ENCODE results near the gene ICAM2. TPM values are rescaled to one million over a fixed set of nuclear protein-coding genes. Genes with fewer than 3 reads are reported as not detected.

The ICAM2 gene
- total RNA-seq, 1 donor from 2014 or later, result not detected

DNA sequence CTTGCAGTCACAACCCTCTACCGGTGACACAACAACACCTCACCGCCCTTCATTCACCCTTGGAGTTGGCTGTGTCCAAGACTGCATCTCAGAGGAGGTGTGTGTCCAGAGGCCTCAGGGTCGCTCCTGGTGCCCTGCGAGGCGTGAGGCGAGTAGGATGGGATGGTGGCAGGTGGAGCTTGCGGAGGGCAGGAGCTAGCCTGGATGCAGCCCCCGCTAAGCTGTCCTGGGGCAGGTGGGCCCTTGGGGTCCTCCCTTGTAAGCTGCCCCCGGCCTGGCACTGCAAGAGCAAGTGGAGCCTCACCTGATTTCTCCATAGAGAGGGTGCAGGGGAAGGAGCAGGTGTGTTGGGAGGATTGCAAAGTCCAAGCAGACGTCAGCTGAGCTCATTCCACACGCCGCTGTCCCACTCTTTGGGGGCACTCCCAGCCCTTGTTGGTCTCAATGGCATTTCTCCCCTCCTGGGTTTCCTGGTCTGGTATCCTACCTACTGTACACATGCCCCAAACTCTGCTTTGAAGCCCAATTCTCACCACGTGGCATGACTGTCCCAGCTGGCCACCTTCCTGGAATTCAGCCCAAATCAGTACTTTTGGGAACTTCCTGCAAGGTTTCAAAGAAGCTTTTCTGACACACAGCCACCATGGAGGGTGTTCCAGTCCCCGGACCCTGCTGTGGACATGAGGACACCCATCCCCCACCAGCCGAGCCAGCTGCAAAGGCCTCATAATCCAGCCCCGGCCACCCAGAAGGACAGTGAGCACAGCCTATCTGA, 18.1 kb upstream of the ICAM2 start:
- peaks cover 5% of the 10 kb centered on the region for H3K27me3 Mint-ChIP-seq (ENCODE audit: low read depth, unreplicated experiment)
- no peak for FAIRE-seq
- peaks cover 19% of the 10 kb centered on the region for H3K36me3 Mint-ChIP-seq (ENCODE audit: low read depth, unreplicated experiment)
- Histone ChIP-seq H3K9ac (ENCODE audit: low read length) (no peak overlapping the region), H3K4me2 (ENCODE audit: low read length) (no peak overlapping the region), H3K4me3 (ENCODE audit: insufficient read depth, low read depth, low read length) (no peak overlapping the region), H3K27me3 (ENCODE audit: insufficient read depth, low read length) (no peaks in the 10 kb centered on the region), H3K27ac (ENCODE audit: low read depth, low read length) (no peak overlapping the region), H3K9me3 (ENCODE audit: insufficient read depth, low read depth, low read length) (no peaks in the 10 kb centered on the region), H2AFZ (ENCODE audit: low read depth, low read length) (no peak overlapping the region), H3K79me2 (ENCODE audit: insufficient read depth, low read length) (no peaks in the 10 kb centered on the region), H3K36me3 (ENCODE audit: insufficient read depth, low read length) (no peaks in the 10 kb centered on the region), H3K4me1 (ENCODE audit: insufficient read depth, low read length) (no peaks in the 10 kb centered on the region), H4K20me1 (ENCODE audit: insufficient read depth, low read length) (no peaks in the 10 kb centered on the region)
- TF ChIP-seq, protein P1, sequence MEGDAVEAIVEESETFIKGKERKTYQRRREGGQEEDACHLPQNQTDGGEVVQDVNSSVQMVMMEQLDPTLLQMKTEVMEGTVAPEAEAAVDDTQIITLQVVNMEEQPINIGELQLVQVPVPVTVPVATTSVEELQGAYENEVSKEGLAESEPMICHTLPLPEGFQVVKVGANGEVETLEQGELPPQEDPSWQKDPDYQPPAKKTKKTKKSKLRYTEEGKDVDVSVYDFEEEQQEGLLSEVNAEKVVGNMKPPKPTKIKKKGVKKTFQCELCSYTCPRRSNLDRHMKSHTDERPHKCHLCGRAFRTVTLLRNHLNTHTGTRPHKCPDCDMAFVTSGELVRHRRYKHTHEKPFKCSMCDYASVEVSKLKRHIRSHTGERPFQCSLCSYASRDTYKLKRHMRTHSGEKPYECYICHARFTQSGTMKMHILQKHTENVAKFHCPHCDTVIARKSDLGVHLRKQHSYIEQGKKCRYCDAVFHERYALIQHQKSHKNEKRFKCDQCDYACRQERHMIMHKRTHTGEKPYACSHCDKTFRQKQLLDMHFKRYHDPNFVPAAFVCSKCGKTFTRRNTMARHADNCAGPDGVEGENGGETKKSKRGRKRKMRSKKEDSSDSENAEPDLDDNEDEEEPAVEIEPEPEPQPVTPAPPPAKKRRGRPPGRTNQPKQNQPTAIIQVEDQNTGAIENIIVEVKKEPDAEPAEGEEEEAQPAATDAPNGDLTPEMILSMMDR (IDR thresholded peaks at IDR 0.05; ENCODE audit: insufficient read depth, low read depth, low read length), result no peak
- no peak for TF ChIP-seq EZH2 (IDR thresholded peaks at IDR 0.05; ENCODE audit: insufficient read depth, low read length)
- no peaks in the 10 kb centered on the region for H3K4me1 Mint-ChIP-seq (ENCODE audit: low read depth, unreplicated experiment)
- no peak overlapping the region for H3K27ac Mint-ChIP-seq (ENCODE audit: unreplicated experiment)
- no peaks in the 10 kb centered on the region for H3K9me3 Mint-ChIP-seq (ENCODE audit: unreplicated experiment)
- DNase-seq (ENCODE audit: low read depth), result no peak
- no peak overlapping the region for H3K4me3 Mint-ChIP-seq (ENCODE audit: unreplicated experiment)

DNA sequence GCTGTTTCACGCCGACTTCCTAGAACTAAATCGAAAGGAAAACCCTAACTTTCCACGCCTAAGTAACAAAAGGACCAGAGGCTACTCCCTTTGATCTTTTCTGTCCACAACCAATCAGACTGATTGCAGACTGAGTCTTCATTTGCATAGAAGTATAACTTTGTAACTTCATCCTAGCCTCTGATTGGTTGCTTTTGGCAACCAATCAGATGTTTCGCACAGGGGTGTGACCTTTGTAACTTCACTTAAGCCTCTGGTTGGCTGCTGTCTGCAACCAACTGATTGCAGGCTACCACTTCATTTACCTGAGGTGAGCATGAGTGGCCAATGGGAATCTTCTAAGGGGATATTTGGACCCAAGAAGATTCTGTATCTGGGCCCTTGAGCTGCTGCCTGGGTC, 17.4 kb upstream of the ICAM2 start:
- peaks cover 16% of the 10 kb centered on the region for H3K36me3 Mint-ChIP-seq (ENCODE audit: low read depth, unreplicated experiment)
- Histone ChIP-seq H3K9ac (ENCODE audit: low read length) (no peak overlapping the region), H3K4me2 (ENCODE audit: low read length) (no peak overlapping the region), H3K27ac (ENCODE audit: low read depth, low read length) (no peak overlapping the region), H3K27me3 (ENCODE audit: insufficient read depth, low read length) (no peaks in the 10 kb centered on the region), H3K36me3 (ENCODE audit: insufficient read depth, low read length) (no peaks in the 10 kb centered on the region), H3K4me3 (ENCODE audit: insufficient read depth, low read depth, low read length) (no peak overlapping the region), H4K20me1 (ENCODE audit: insufficient read depth, low read length) (no peaks in the 10 kb centered on the region), H3K9me3 (ENCODE audit: insufficient read depth, low read depth, low read length) (no peaks in the 10 kb centered on the region), H2AFZ (ENCODE audit: low read depth, low read length) (no peak overlapping the region), H3K4me1 (ENCODE audit: insufficient read depth, low read length) (no peaks in the 10 kb centered on the region), H3K79me2 (ENCODE audit: insufficient read depth, low read length) (no peaks in the 10 kb centered on the region)
- TF ChIP-seq, protein P1 (IDR thresholded peaks at IDR 0.05; ENCODE audit: insufficient read depth, low read depth, low read length), result no peak
- no peak for TF ChIP-seq EZH2 (IDR thresholded peaks at IDR 0.05; ENCODE audit: insufficient read depth, low read length)
- FAIRE-seq (no peak), DNase-seq (ENCODE audit: low read depth) (no peak)
- peaks cover 3% of the 10 kb centered on the region for H3K27me3 Mint-ChIP-seq (ENCODE audit: low read depth, unreplicated experiment)
- H3K4me3 Mint-ChIP-seq (ENCODE audit: unreplicated experiment), result no peak overlapping the region
- no peak overlapping the region for H3K27ac Mint-ChIP-seq (ENCODE audit: unreplicated experiment)
- no peaks in the 10 kb centered on the region for H3K9me3 Mint-ChIP-seq (ENCODE audit: unreplicated experiment)
- no peaks in the 10 kb centered on the region for H3K4me1 Mint-ChIP-seq (ENCODE audit: low read depth, unreplicated experiment)

DNA sequence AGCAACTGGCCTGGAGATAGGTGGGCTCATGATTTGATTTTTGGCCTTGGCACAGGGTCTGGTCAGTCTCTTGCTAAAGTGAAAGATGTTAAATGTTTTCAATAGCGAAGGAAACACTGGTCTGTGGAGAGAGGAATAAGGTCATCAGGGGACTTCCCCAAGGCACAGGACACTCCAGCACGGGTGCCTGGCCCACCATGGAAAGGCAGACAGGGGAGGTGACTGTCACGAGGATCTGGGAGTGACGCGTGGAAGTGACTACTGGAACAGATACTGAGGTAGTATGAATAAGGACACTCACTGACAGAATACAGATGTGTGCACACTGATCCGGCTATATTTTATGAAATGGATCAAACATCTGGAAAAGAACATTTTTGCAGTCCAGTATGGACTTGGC, 16.7 kb upstream of the ICAM2 start:
- Histone ChIP-seq H3K4me1 (ENCODE audit: insufficient read depth, low read length) (no peaks in the 10 kb centered on the region), H2AFZ (ENCODE audit: low read depth, low read length) (no peak overlapping the region), H3K4me3 (ENCODE audit: insufficient read depth, low read depth, low read length) (no peak overlapping the region), H3K9me3 (ENCODE audit: insufficient read depth, low read depth, low read length) (no peaks in the 10 kb centered on the region), H3K79me2 (ENCODE audit: insufficient read depth, low read length) (no peaks in the 10 kb centered on the region), H3K27me3 (ENCODE audit: insufficient read depth, low read length) (no peaks in the 10 kb centered on the region), H3K4me2 (ENCODE audit: low read length) (no peak overlapping the region), H3K27ac (ENCODE audit: low read depth, low read length) (no peak overlapping the region), H3K36me3 (ENCODE audit: insufficient read depth, low read length) (no peaks in the 10 kb centered on the region), H4K20me1 (ENCODE audit: insufficient read depth, low read length) (no peaks in the 10 kb centered on the region), H3K9ac (ENCODE audit: low read length) (no peak overlapping the region)
- H3K27ac Mint-ChIP-seq (ENCODE audit: unreplicated experiment), result no peak overlapping the region
- DNase-seq (ENCODE audit: low read depth), result no peak
- peaks cover 16% of the 10 kb centered on the region for H3K36me3 Mint-ChIP-seq (ENCODE audit: low read depth, unreplicated experiment)
- H3K27me3 Mint-ChIP-seq (ENCODE audit: low read depth, unreplicated experiment), result peaks cover 3% of the 10 kb centered on the region
- H3K4me1 Mint-ChIP-seq (ENCODE audit: low read depth, unreplicated experiment), result peaks cover 2% of the 10 kb centered on the region
- TF ChIP-seq, protein P1 (IDR thresholded peaks at IDR 0.05; ENCODE audit: insufficient read depth, low read depth, low read length), result no peak
- TF ChIP-seq EZH2 (IDR thresholded peaks at IDR 0.05; ENCODE audit: insufficient read depth, low read length), result no peak
- H3K4me3 Mint-ChIP-seq (ENCODE audit: unreplicated experiment), result no peak overlapping the region
- no peak for FAIRE-seq
- no peaks in the 10 kb centered on the region for H3K9me3 Mint-ChIP-seq (ENCODE audit: unreplicated experiment)
